GM19043 (cell line): ENCODE measurements around the gene TMPRSS3.

Experiments
- ATAC-seq: cut with Tn5 transposase; IDR thresholded peaks from one replicate; pipeline ENCODE4 v1.9.1; 2021; ENCODE audit warnings: low read depth; ENCODE audit not compliant: unreplicated experiment

The TMPRSS3 gene

GRCh38 chr21:42390193-42390592, 5.7 kb downstream of the TMPRSS3 start:
- no peak for ATAC-seq

GRCh38 chr21:42389449-42389835, 6.4 kb downstream of the TMPRSS3 start:
- ATAC-seq: no peak

- ATAC-seq: no peak
These were observed 7.0 kb downstream of the TMPRSS3 start for GRCh38 chr21:42388740-42389448.

GRCh38 chr21:42387843-42388340, 8.0 kb downstream of the TMPRSS3 start:
- no peak for ATAC-seq

- ATAC-seq: no peak
These were observed 8.7 kb downstream of the TMPRSS3 start for GRCh38 chr21:42387164-42387563.

GRCh38 chr21:42386034-42386591, 9.7 kb downstream of the TMPRSS3 start:
- ATAC-seq: no peak

GRCh38 chr21:42385619-42386018, 10.2 kb downstream of the TMPRSS3 start:
- ATAC-seq: no peak

GRCh38 chr21:42384989-42385388, 10.9 kb downstream of the TMPRSS3 start:
- no peak for ATAC-seq

GRCh38 chr21:42384156-42384945, 11.5 kb downstream of the TMPRSS3 start:
- ATAC-seq: no peak

- ATAC-seq: no peak
These were observed 12.5 kb downstream of the TMPRSS3 start for GRCh38 chr21:42383331-42383730.

GRCh38 chr21:42382915-42383314, 12.9 kb downstream of the TMPRSS3 start:
- no peak for ATAC-seq

- no peak for ATAC-seq
These were observed 14.4 kb downstream of the TMPRSS3 start for GRCh38 chr21:42381347-42381984.

- no peak for ATAC-seq
These were observed 16.2 kb downstream of the TMPRSS3 start for GRCh38 chr21:42379426-42380215.

- ATAC-seq: no peak
These were observed 17.4 kb downstream of the TMPRSS3 start for GRCh38 chr21:42378418-42378817.

GRCh38 chr21:42377951-42378340, 17.9 kb downstream of the TMPRSS3 start:
- no peak for ATAC-seq

- ATAC-seq: no peak
These were observed 18.5 kb downstream of the TMPRSS3 start for GRCh38 chr21:42377211-42377950.

GRCh38 chr21:42376338-42376982, 19.4 kb downstream of the TMPRSS3 start:
- ATAC-seq: no peak

GRCh38 chr21:42375966-42376337, 19.9 kb downstream of the TMPRSS3 start:
- ATAC-seq: no peak

GRCh38 chr21:42375506-42375905, 20.3 kb downstream of the TMPRSS3 start:
- no peak for ATAC-seq
